H1 (cell line): ENCODE data around the gene EFEMP1. TPM values are rescaled to one million over a fixed set of nuclear protein-coding genes. Genes with fewer than 3 reads are reported as not detected.

Experiments
- CTCF ChIA-PET: fragments of 300-600 bp; sonication (Branson Sonifier 250); formaldehyde crosslinking; loops from one replicate; lab custom pipeline; 2021; ENCODE audit not compliant: partially characterized antibody; lab: Charles Lee
- POLR2A ChIA-PET: fragments of 300-600 bp; sonication (Branson Sonifier 250); formaldehyde crosslinking; loops from one replicate; lab custom pipeline; 2021; ENCODE audit warnings: inconsistent platforms; ENCODE audit not compliant: partially characterized antibody; lab: Charles Lee
- DNase-seq, 2 experiments: peaks; one replicate each; pipeline versions ENCODE4 v3.0.0 to v3.0.0-alpha.2; 2010 to 2022; ENCODE audit warnings: low spot score in 2 of 2, low read depth in 1 of 2, mixed read lengths in 1 of 2
- FAIRE-seq: peaks from 2 replicates; lab custom pipeline; 2011; peaks lifted over from hg19 to GRCh38; lab: Jason Lieb, UNC
- H2AFZ ChIP-seq: 2 replicates; pipeline ENCODE4 v1.8.1; 2012; ENCODE audit warnings: low read length, inconsistent platforms
- H2AK5ac ChIP-seq: 2 replicates; pipeline ENCODE4 v1.6.1; 2013; ENCODE audit warnings: low read depth, low read length
- H2BK120ac ChIP-seq: replicated peaks from 2 replicates; pipeline ENCODE3; 2013; ENCODE audit warnings: low read depth, low read length, inconsistent platforms
- H2BK12ac ChIP-seq: 2 replicates; pipeline ENCODE4 v1.6.1; 2013; ENCODE audit warnings: low read depth, low read length
- H2BK15ac ChIP-seq: 2 replicates; pipeline ENCODE4 v1.6.1; 2013; ENCODE audit warnings: low read length
- H2BK20ac ChIP-seq: 2 replicates; pipeline ENCODE4 v1.6.1; 2013; ENCODE audit warnings: low read length
- H2BK5ac ChIP-seq: 2 replicates; pipeline ENCODE4 v1.6.1; 2013; ENCODE audit warnings: low read depth, low read length
- H3K14ac ChIP-seq: 2 replicates; pipeline ENCODE4 v1.6.1; 2013; ENCODE audit warnings: inconsistent platforms; ENCODE audit not compliant: insufficient read length
- H3K18ac ChIP-seq: 2 replicates; pipeline ENCODE4 v1.6.1; 2013; ENCODE audit warnings: low read length; ENCODE audit errors: extremely low read depth
- H3K23ac ChIP-seq: 2 replicates; pipeline ENCODE4 v1.6.1; 2013; ENCODE audit warnings: inconsistent platforms; ENCODE audit not compliant: insufficient read length
- H3K23me2 ChIP-seq: 2 replicates; pipeline ENCODE4 v1.6.1; 2013; ENCODE audit warnings: low read depth, low read length
- H3K27ac ChIP-seq: 2 replicates; pipeline ENCODE4 v1.6.1; 2011; ENCODE audit warnings: low read depth, low read length, inconsistent platforms
- H3K27me3 ChIP-seq, 4 experiments: replicated peaks in 1 of 4; 1 replicate in 1 of 4; 2 replicates in 3 of 4; pipeline versions ENCODE4 v1.6.1 to v1.8.1; 2011 to 2013; ENCODE audit warnings: low read length in 3 of 4, mild to moderate bottlenecking in 3 of 4, inconsistent platforms in 2 of 4, mixed read lengths in 2 of 4, moderate library complexity in 1 of 4; ENCODE audit not compliant: control insufficient read depth in 3 of 4, insufficient read depth in 3 of 4; ENCODE audit errors: extremely low read depth in 1 of 4
- H3K36me3 ChIP-seq, 4 experiments: 2 replicates each; pipeline versions ENCODE4 v1.6.1 to v1.8.1; 2011 to 2013; ENCODE audit warnings: mild to moderate bottlenecking in 4 of 4, low read length in 3 of 4, moderate library complexity in 2 of 4, control low read depth in 1 of 4, inconsistent platforms in 1 of 4; ENCODE audit not compliant: insufficient read depth in 4 of 4, control insufficient read depth in 2 of 4
- H3K4ac ChIP-seq: replicated peaks from 2 replicates; pipeline ENCODE3; 2013; ENCODE audit warnings: low read length, low read depth, mixed read lengths, inconsistent platforms; ENCODE audit not compliant: insufficient read length
- H3K4me1 ChIP-seq, 4 experiments: replicated peaks in 1 of 4; 1 replicate in 1 of 4; 2 replicates in 3 of 4; pipeline versions ENCODE4 v1.6.1 to v1.8.1; 2011 to 2013; ENCODE audit warnings: low read length in 3 of 4, inconsistent platforms in 2 of 4, mixed read lengths in 1 of 4; ENCODE audit not compliant: insufficient read depth in 4 of 4, control insufficient read depth in 3 of 4
- H3K4me2 ChIP-seq, 2 experiments: 2 replicates each; pipeline versions ENCODE4 v1.6.1 to v1.8.1; 2011 to 2013; ENCODE audit warnings: low read depth in 2 of 2, low read length in 2 of 2, control low read depth in 1 of 2, inconsistent platforms in 1 of 2, mild to moderate bottlenecking in 1 of 2; ENCODE audit not compliant: insufficient read depth in 1 of 2
- H3K4me3 ChIP-seq, 4 experiments: fragments of 200-600, 300-600 bp in 1 of 4; sonication (generic), shearing (Covaris generic), sonication (Bioruptor Twin) in 1 of 4; 2 replicates each; pipeline versions ENCODE4 v1.5.1 to v1.8.1; 2011 to 2016; ENCODE audit warnings: low read length in 4 of 4, low read depth in 3 of 4, control low read depth in 2 of 4, inconsistent platforms in 2 of 4, mild to moderate bottlenecking in 2 of 4, mixed read lengths in 1 of 4, moderate library complexity in 1 of 4; ENCODE audit not compliant: insufficient read depth in 2 of 4; ENCODE audit errors: extremely low read depth in 1 of 4
- H3K56ac ChIP-seq: replicated peaks from 2 replicates; pipeline ENCODE3; 2013; ENCODE audit warnings: low read depth, mild to moderate bottlenecking, mixed read lengths, low read length, inconsistent platforms; ENCODE audit not compliant: insufficient read length
- H3K79me1 ChIP-seq: 2 replicates; pipeline ENCODE4 v1.6.1; 2013; ENCODE audit warnings: low read depth, low read length, control low read depth
- H3K79me2 ChIP-seq, 2 experiments: 2 replicates each; pipeline versions ENCODE4 v1.6.1 to v1.8.1; 2012 to 2013; ENCODE audit warnings: low read length in 2 of 2, mild to moderate bottlenecking in 2 of 2, inconsistent platforms in 1 of 2; ENCODE audit not compliant: insufficient read depth in 2 of 2, control insufficient read depth in 1 of 2
- H3K9ac ChIP-seq, 4 experiments: replicated peaks in 1 of 4; 1 replicate in 1 of 4; 2 replicates in 3 of 4; pipeline versions ENCODE4 v1.6.1 to v1.8.1; 2011 to 2013; ENCODE audit warnings: low read depth in 3 of 4, low read length in 3 of 4, control low read depth in 2 of 4, mild to moderate bottlenecking in 2 of 4, moderate library complexity in 2 of 4, inconsistent platforms in 1 of 4; ENCODE audit errors: extremely low read depth in 1 of 4
- H3K9me3 ChIP-seq, 2 experiments: 2 replicates each; pipeline versions ENCODE4 v1.6.1 to v1.8.1; 2012 to 2013; ENCODE audit warnings: mild to moderate bottlenecking in 2 of 2, moderate library complexity in 2 of 2, control low read depth in 1 of 2, inconsistent platforms in 1 of 2, low read depth in 1 of 2, low read length in 1 of 2, mixed read lengths in 1 of 2; ENCODE audit not compliant: insufficient read depth in 2 of 2
- H4K20me1 ChIP-seq, 2 experiments: replicated peaks in 1 of 2; 2 replicates each; pipeline versions ENCODE3 to v1.8.1; 2011 to 2013; ENCODE audit warnings: inconsistent platforms in 2 of 2, low read length in 2 of 2, mild to moderate bottlenecking in 1 of 2; ENCODE audit not compliant: insufficient read depth in 2 of 2, control insufficient read depth in 1 of 2
- H4K5ac ChIP-seq: 2 replicates; pipeline ENCODE4 v1.6.1; 2013; ENCODE audit warnings: low read length, low read depth, mixed read lengths, inconsistent platforms; ENCODE audit not compliant: insufficient read length
- H4K8ac ChIP-seq: 2 replicates; pipeline ENCODE4 v1.8.0; 2013; ENCODE audit warnings: mild to moderate bottlenecking, moderate library complexity, low read length, inconsistent platforms; ENCODE audit not compliant: insufficient read depth; ENCODE audit errors: extremely low read depth
- H4K91ac ChIP-seq: replicated peaks from 2 replicates; pipeline ENCODE3; 2013; ENCODE audit warnings: low read length, mixed read lengths, inconsistent platforms; ENCODE audit not compliant: insufficient read length
- GABPA ChIP-seq: IDR thresholded peaks from 2 replicates; pipeline ENCODE4 v1.6.1; 2011; ENCODE audit warnings: mild to moderate bottlenecking, low read length, moderate library complexity, borderline replicate concordance; ENCODE audit not compliant: insufficient read depth
- SIN3A ChIP-seq, 2 experiments: IDR thresholded peaks in 1 of 2; conservative IDR thresholded peaks in 1 of 2; 2 replicates each; pipeline ENCODE4 v1.6.1; 2011 to 2012; ENCODE audit warnings: low read length in 2 of 2, improper control_type of control experiment in 1 of 2, low read depth in 1 of 2, mild to moderate bottlenecking in 1 of 2
- WGBS, 2 experiments: shearing (Covaris generic) in 1 of 2; methylation state at CpG; one replicate each; pipeline versions ENCODE4 v1.1.6 to v1.1.7; 2013 to 2015; ENCODE audit warnings: low lambda C conversion rate in 2 of 2, mixed read lengths in 2 of 2, inconsistent platforms in 1 of 2, low coverage in 1 of 2, missing lambda C conversion rate in 1 of 2; ENCODE audit not compliant: insufficient replicate concordance in 2 of 2, insufficient coverage in 1 of 2, insufficient read length in 1 of 2; ENCODE audit errors: extremely low coverage in 1 of 2, missing lambda C conversion rate in 1 of 2; 5-methylcytosine and 5-hydroxymethylcytosine counted together
- polyA plus RNA-seq, 7 experiments: library from polyadenylated mRNA; depleted of rRNA in 3 of 7; stranded (reverse) in 5 of 7; unstranded in 2 of 7; fragments of >200 nt in 5 of 7; fragments of 200-250 nt in 2 of 7; gene quantifications; 1 replicate in 5 of 7; 2 replicates in 1 of 7; 4 replicates in 1 of 7; pipeline versions ENCODE4 v1.2.1 to v1.2.3, GENCODE V29; 2011 to 2013; ENCODE audit warnings: missing spikeins in 2 of 7, mixed read lengths in 2 of 7
- total RNA-seq: library from RNA; stranded (reverse); fragmentation: NEBNext Ultra II Directional; extraction: Animal tissue kit (Norgen Biotek cat#: 25700); gene quantifications from 2 replicates; pipeline ENCODE4 v1.2.1, GENCODE V29; 2021

EFEMP1 gene
- total and polyA plus RNA-seq, 2 of the 8 experiments (the other 6 are each of a cell fraction or from before 2014, with no cell fraction given): 15.5 to 19.7 TPM

- FAIRE-seq (no peak), DNase-seq (no peak)
- H2AFZ ChIP-seq: no peak overlapping the region
- H3K9me3 ChIP-seq: no peaks in the 10 kb centered on the region
- H3K18ac ChIP-seq: no peak overlapping the region
- H2BK20ac ChIP-seq: no peak overlapping the region
- ChIA-PET CTCF (interaction anchor here (0.7 to 11.0 kb wide), 22 partner anchors 10 to 636 kb away, joined by 3 to 113 read pairs (median 4); no protein-coding TSS in a partner anchor), POLR2A (no interaction called here)
- no peak overlapping the region for H3K9ac ChIP-seq
- H3K14ac ChIP-seq: no peak overlapping the region
- no peak overlapping the region for H3K27ac ChIP-seq
- H3K56ac ChIP-seq: no peak overlapping the region
- H4K8ac ChIP-seq: no peak overlapping the region
- H2BK12ac ChIP-seq: no peak overlapping the region
- H2AK5ac ChIP-seq: no peak overlapping the region
- no peak overlapping the region for H2BK5ac ChIP-seq
- no peaks in the 10 kb centered on the region for H3K4me1 ChIP-seq
- H3K4me3 ChIP-seq: no peak overlapping the region
- no peaks in the 10 kb centered on the region for H3K79me2 ChIP-seq
- H4K91ac ChIP-seq: no peak overlapping the region
- H3K36me3 ChIP-seq: no peaks in the 10 kb centered on the region
- no peaks in the 10 kb centered on the region for H3K79me1 ChIP-seq
- no peak overlapping the region for H4K5ac ChIP-seq
- 80% methylated on average over 3 of the region's 3 CpGs; no CpG with 5 or more reads in 1 of the 2 experiments for WGBS, 2 experiments
- H3K4ac ChIP-seq: no peak overlapping the region
- no peak overlapping the region for H3K4me2 ChIP-seq
- H2BK120ac ChIP-seq: no peak overlapping the region
- no peaks in the 10 kb centered on the region for H3K27me3 ChIP-seq
- no peak overlapping the region for H2BK15ac ChIP-seq
- no peaks in the 10 kb centered on the region for H3K23me2 ChIP-seq
- no peaks in the 10 kb centered on the region for H4K20me1 ChIP-seq
- no peak overlapping the region for H3K23ac ChIP-seq
- TF ChIP-seq SIN3A (conservative IDR thresholded peaks at IDR 0.05 in 1 of 2, IDR thresholded peaks at IDR 0.05 in 1 of 2; ENCODE audit: low read depth in 1 of 2, low read length in 2 of 2): no peak
- no peak for TF ChIP-seq GABPA
These were observed 39.3 kb upstream of the EFEMP1 start for GRCh38 chr2:55962915-55963314.
